IMR-90 (cell line): ENCODE results near the gene MYORG. TPM values are rescaled to one million over a fixed set of nuclear protein-coding genes. Genes with fewer than 3 reads are reported as not detected.
A peak's percentile ranks its signal among the peaks of the same experiment; 100 is the strongest.

ENCODE experiments used
- ATAC-seq: fragments of 200-7000 bp; cut with Tn5 transposase; 2 replicates; pipeline ENCODE4 v1.9.1; 2020; ENCODE audit warnings: low read depth, mild to moderate bottlenecking, moderate library complexity
- BruUV-seq: library from RNA; stranded (reverse); fragments of 400-500 nt; replicated peaks from 2 replicates; lab custom pipeline; 2021; lab: Mats Ljungman, UMichigan
- CTCF ChIA-PET: fragments of 300-600 bp; formaldehyde crosslinking; extraction: SDS; loops from one replicate; lab custom pipeline; 2021; ENCODE audit warnings: antibody characterized with exemption; lab: Yijun Ruan, JAX
- POLR2A ChIA-PET: fragments of 300-600 bp; sonication (Branson Sonifier 250); formaldehyde crosslinking; loops from one replicate; lab custom pipeline; 2022; ENCODE audit warnings: antibody characterized with exemption; ENCODE audit not compliant: unreplicated experiment; lab: Charles Lee
- DNase-seq: peaks from one replicate; pipeline ENCODE4 v3.0.0; 2013
- H2AFZ ChIP-seq: replicated peaks from 2 replicates; pipeline ENCODE3; 2013; ENCODE audit warnings: low read length, mild to moderate bottlenecking; ENCODE audit not compliant: poor library complexity
- H2AK5ac ChIP-seq: 2 replicates; pipeline ENCODE4 v1.6.1; 2013; ENCODE audit warnings: low read depth, low read length, inconsistent platforms
- H2AK9ac ChIP-seq: replicated peaks from 2 replicates; pipeline ENCODE3; 2013; ENCODE audit warnings: mild to moderate bottlenecking, low read depth, low read length, moderate library complexity; ENCODE audit not compliant: poor library complexity
- H2BK120ac ChIP-seq: 2 replicates; pipeline ENCODE4 v1.6.1; 2013; ENCODE audit warnings: low read depth, low read length, inconsistent platforms
- H2BK15ac ChIP-seq: 3 replicates; pipeline ENCODE4 v1.6.1; 2013; ENCODE audit warnings: low read depth, low read length, inconsistent platforms
- H2BK20ac ChIP-seq: 2 replicates; pipeline ENCODE4 v1.6.1; 2013; ENCODE audit warnings: low read depth, mild to moderate bottlenecking, inconsistent platforms, low read length, moderate library complexity
- H2BK5ac ChIP-seq: 2 replicates; pipeline ENCODE4 v1.6.1; 2013; ENCODE audit warnings: mild to moderate bottlenecking, low read depth, low read length, inconsistent platforms; ENCODE audit not compliant: poor library complexity, severe bottlenecking
- H3K14ac ChIP-seq: replicated peaks from 2 replicates; pipeline ENCODE4 v1.6.1; 2013; ENCODE audit warnings: low read depth, low read length, inconsistent platforms
- H3K18ac ChIP-seq: 2 replicates; pipeline ENCODE4 v1.6.1; 2013; ENCODE audit warnings: low read depth, low read length, control low read depth
- H3K23ac ChIP-seq: 2 replicates; pipeline ENCODE4 v1.6.1; 2013; ENCODE audit warnings: low read depth, low read length, inconsistent platforms
- H3K27ac ChIP-seq: 2 replicates; pipeline ENCODE4 v1.5.1; 2013; ENCODE audit warnings: mild to moderate bottlenecking, control low read depth, low read length; ENCODE audit not compliant: insufficient read depth
- H3K27me3 ChIP-seq: 2 replicates; pipeline ENCODE4 v1.6.1; 2013; ENCODE audit warnings: low read length; ENCODE audit not compliant: control insufficient read depth, insufficient read depth
- H3K36me3 ChIP-seq: 2 replicates; pipeline ENCODE4 v1.6.1; 2013; ENCODE audit warnings: low read length, mixed read lengths; ENCODE audit not compliant: control insufficient read depth, insufficient read depth
- H3K4ac ChIP-seq: 2 replicates; pipeline ENCODE4 v1.6.1; 2013; ENCODE audit warnings: low read depth, low read length, inconsistent platforms
- H3K4me1 ChIP-seq: 2 replicates; pipeline ENCODE4 v1.6.1; 2013; ENCODE audit warnings: low read length, mixed read lengths; ENCODE audit not compliant: control insufficient read depth, insufficient read depth
- H3K4me2 ChIP-seq: 2 replicates; pipeline ENCODE4 v1.6.1; 2013; ENCODE audit warnings: low read depth, mild to moderate bottlenecking, control low read depth, low read length, moderate library complexity
- H3K4me3 ChIP-seq: 2 replicates; pipeline ENCODE4 v1.5.1; 2013; ENCODE audit warnings: low read depth, mild to moderate bottlenecking, control low read depth, low read length, moderate library complexity; ENCODE audit not compliant: insufficient read depth
- H3K56ac ChIP-seq: 2 replicates; pipeline ENCODE4 v1.6.1; 2013; ENCODE audit warnings: low read length, inconsistent platforms; ENCODE audit not compliant: insufficient read depth; ENCODE audit errors: extremely low read depth
- H3K79me1 ChIP-seq, 2 experiments: 2 replicates each; pipeline ENCODE4 v1.6.1; 2013; ENCODE audit warnings: low read length in 2 of 2, inconsistent platforms in 1 of 2, low read depth in 1 of 2
- H3K9ac ChIP-seq: 2 replicates; pipeline ENCODE4 v1.6.1; 2013; ENCODE audit warnings: low read depth, low read length, control low read depth
- H3K9me1 ChIP-seq: 2 replicates; pipeline ENCODE4 v1.6.1; 2013; ENCODE audit warnings: low read length, inconsistent platforms; ENCODE audit not compliant: insufficient read depth
- H3K9me3 ChIP-seq: 2 replicates; pipeline ENCODE4 v1.6.1; 2013; ENCODE audit warnings: low read length; ENCODE audit not compliant: control insufficient read depth, insufficient read depth
- H4K20me1 ChIP-seq: 2 replicates; pipeline ENCODE4 v1.6.1; 2013; ENCODE audit warnings: low read length, inconsistent platforms; ENCODE audit not compliant: insufficient read depth
- H4K5ac ChIP-seq: 2 replicates; pipeline ENCODE4 v1.6.1; 2013; ENCODE audit warnings: mild to moderate bottlenecking, low read depth, low read length, control low read depth
- H4K8ac ChIP-seq, 2 experiments: 2 replicates each; pipeline ENCODE4 v1.6.1; 2013; ENCODE audit warnings: low read depth in 2 of 2, low read length in 2 of 2, control low read depth in 1 of 2, inconsistent platforms in 1 of 2
- H4K91ac ChIP-seq: 2 replicates; pipeline ENCODE4 v1.6.1; 2013; ENCODE audit warnings: low read depth, low read length, inconsistent platforms; ENCODE audit not compliant: insufficient read depth
- BHLHE40 ChIP-seq: fragments of 150-350 bp; IDR thresholded peaks from 2 replicates; pipeline ENCODE4 v1.6.1; 2016; ENCODE audit warnings: mild to moderate bottlenecking, low read depth, low read length
- CEBPB ChIP-seq: IDR thresholded peaks from 2 replicates; pipeline ENCODE4 v1.6.1; 2012; ENCODE audit warnings: low read depth, low read length, improper control_type of control experiment
- CHD1 ChIP-seq: IDR thresholded peaks from 2 replicates; pipeline ENCODE4 v1.6.1; 2012; ENCODE audit warnings: low read depth, low read length, improper control_type of control experiment
- CTCF ChIP-seq: conservative IDR thresholded peaks from 2 replicates; pipeline ENCODE4 v1.5.1; 2012; ENCODE audit warnings: mild to moderate bottlenecking, low read depth, low read length, improper control_type of control experiment
- ELK1 ChIP-seq: fragments of 150-350 bp; IDR thresholded peaks from 2 replicates; pipeline ENCODE4 v1.6.1; 2016; ENCODE audit warnings: low read depth, mild to moderate bottlenecking, low read length, moderate library complexity, borderline replicate concordance
- FOS ChIP-seq: fragments of 150-350 bp; IDR thresholded peaks from 2 replicates; pipeline ENCODE4 v1.6.1; 2016; ENCODE audit warnings: low read depth, low read length
- MAFK ChIP-seq: IDR thresholded peaks from 2 replicates; pipeline ENCODE4 v1.6.1; 2012; ENCODE audit warnings: low read depth, low read length, improper control_type of control experiment
- MAZ ChIP-seq: IDR thresholded peaks from 2 replicates; pipeline ENCODE4 v1.6.1; 2012; ENCODE audit warnings: low read depth, mild to moderate bottlenecking, low read length, improper control_type of control experiment, moderate library complexity, borderline replicate concordance
- MXI1 ChIP-seq: IDR thresholded peaks from 2 replicates; pipeline ENCODE4 v1.6.1; 2012; ENCODE audit warnings: low read depth, mild to moderate bottlenecking, low read length, moderate library complexity, borderline replicate concordance
- NFE2L2 ChIP-seq: fragments of 150-350 bp; IDR thresholded peaks from 2 replicates; pipeline ENCODE4 v1.6.1; 2016; ENCODE audit warnings: low read depth, mild to moderate bottlenecking, low read length
- POLR2A ChIP-seq: IDR thresholded peaks from 2 replicates; pipeline ENCODE4 v1.6.1; 2012; ENCODE audit warnings: mild to moderate bottlenecking, low read depth, low read length
- RAD21 ChIP-seq: IDR thresholded peaks from 2 replicates; pipeline ENCODE4 v1.6.1; 2012; ENCODE audit warnings: low read length, improper control_type of control experiment
- RCOR1 ChIP-seq: IDR thresholded peaks from 2 replicates; pipeline ENCODE4 v1.6.1; 2012; ENCODE audit warnings: mild to moderate bottlenecking, low read length, improper control_type of control experiment; ENCODE audit not compliant: insufficient replicate concordance
- RFX5 ChIP-seq: IDR thresholded peaks from 2 replicates; pipeline ENCODE4 v1.8.0; 2012; ENCODE audit warnings: low read depth, mild to moderate bottlenecking, low read length, moderate library complexity
- SMC3 ChIP-seq: fragments of 150-350 bp; IDR thresholded peaks from 2 replicates; pipeline ENCODE4 v1.6.1; 2016; ENCODE audit warnings: low read depth, mild to moderate bottlenecking, antibody characterized with exemption, low read length, moderate library complexity
- USF2 ChIP-seq: fragments of 150-350 bp; IDR thresholded peaks from 2 replicates; pipeline ENCODE4 v1.6.1; 2017; ENCODE audit warnings: mild to moderate bottlenecking, antibody characterized with exemption, low read length, low read depth
- WGBS, 2 experiments: methylation state at CpG; one replicate each; pipeline versions ENCODE4 v1.1.5 to v1.1.7; 2013; ENCODE audit warnings: missing lambda C conversion rate in 2 of 2; ENCODE audit not compliant: insufficient read length in 1 of 2; ENCODE audit errors: extremely low coverage in 2 of 2; 5-methylcytosine and 5-hydroxymethylcytosine counted together
- dilution Hi-C: fragments of 300-500 bp; cut with HindIII; formaldehyde crosslinking; loops from one replicate; pipeline ENCODE4 v1.14.3; 2018; ENCODE audit warnings: low sequenced_read_pairs; ENCODE audit not compliant: unreplicated experiment
- in situ Hi-C: fragments of 300-500 bp; cut with MboI; formaldehyde crosslinking; loops from 3 replicates; pipeline ENCODE4 v1.14.3; 2019; ENCODE audit warnings: low sequenced_read_pairs, inconsistent platforms, mixed read lengths
- intact Hi-C: fragments of 100-400 bp; cut with micrococcal nuclease; formaldehyde crosslinking; loops from 2 replicates; pipeline ENCODE4 v1.10.0; 2022
- polyA plus RNA-seq, 3 experiments: library from polyadenylated mRNA; depleted of rRNA; stranded (reverse); fragments of >200 nt; gene quantifications; 2 replicates each; pipeline ENCODE4 v1.2.3, GENCODE V29; 2012; ENCODE audit warnings: low replicate concordance in 1 of 3
- total RNA-seq: library from RNA; depleted of rRNA; stranded (reverse); fragments of >200 nt; gene quantifications from 2 replicates; pipeline ENCODE4 v1.2.3, GENCODE V29; 2012

Gene MYORG
- total and polyA plus RNA-seq, 2 of the 4 experiments (the other 2 are of a cell fraction), result 0.36 to 0.60 TPM

GRCh38 chr9:34322899-34323591, 53.7 kb downstream of the MYORG start:
- Histone ChIP-seq H4K5ac (no peak overlapping the region), H2BK5ac (no peak overlapping the region), H2AK5ac (no peak overlapping the region), H3K27me3 (no peaks in the 10 kb centered on the region), H2BK20ac (no peak overlapping the region), H2BK120ac (no peak overlapping the region), H3K9me1 (peaks cover 7% of the 10 kb centered on the region), H3K9me3 (no peaks in the 10 kb centered on the region), H3K36me3 (no peaks in the 10 kb centered on the region), H3K4me1 (peaks cover 7% of the 10 kb centered on the region), H4K20me1 (no peaks in the 10 kb centered on the region), H3K9ac (no peak overlapping the region), H2BK15ac (no peak overlapping the region), H4K8ac (no peak overlapping the region), H3K79me1 (peaks cover 35 to 51% of the 10 kb centered on the region in 2 experiments), H2AFZ (no peak overlapping the region), H3K4me3 (no peak overlapping the region), H4K91ac (no peak overlapping the region), H3K56ac (no peak overlapping the region), H3K4me2 (no peak overlapping the region), H3K23ac (no peak overlapping the region), H2AK9ac (no peak overlapping the region), H3K18ac (no peak overlapping the region), H3K14ac (no peak overlapping the region), H3K27ac (no peak overlapping the region), H3K4ac (no peak overlapping the region)
- ChIA-PET CTCF (no interaction called here), POLR2A (no interaction called here)
- in situ Hi-C loops (no loop called here), dilution Hi-C loops (no loop called here), intact Hi-C loops (loop anchor here (10.0 kb wide), 1 partner anchor 198 kb away; the partner anchor contains the start of gene DCAF12)
- no peak for ATAC-seq
- WGBS, 2 experiments, result 57% methylated on average over 1 of the region's 2 CpGs; no CpG with 5 or more reads in 1 of the 2 experiments
- DNase-seq, result peak; percentile 23
- TF ChIP-seq SMC3 (no peak), BHLHE40 (no peak), POLR2A (no peak), CHD1 (no peak), NFE2L2 (no peak), RAD21 (no peak), ELK1 (no peak), USF2 (no peak), FOS (no peak), MAFK (no peak), MAZ (no peak), RFX5 (no peak), MXI1 (no peak), CTCF (no peak), RCOR1 (no peak), CEBPB (no peak)
- BruUV-seq, result no TSS peak
